Caco-2 (cell line): ENCODE results near the gene DRC7. TPM values are rescaled to one million over a fixed set of nuclear protein-coding genes. Genes with fewer than 3 reads are reported as not detected.

Experiments
- BruUV-seq: library from RNA; stranded (reverse); fragments of 400-500 nt; replicated peaks from 2 replicates; lab custom pipeline; 2021; lab: Mats Ljungman, UMichigan
- CTCF ChIA-PET: fragments of 300-600 bp; sonication (Branson Sonifier 250); formaldehyde crosslinking; loops from one replicate; lab custom pipeline; 2022; ENCODE audit warnings: antibody characterized with exemption; lab: Charles Lee
- POLR2A ChIA-PET: fragments of 300-600 bp; sonication (Branson Sonifier 250); formaldehyde crosslinking; loops from one replicate; lab custom pipeline; 2022; ENCODE audit warnings: antibody characterized with exemption; lab: Charles Lee
- DNase-seq, 2 experiments: peaks; one replicate each; pipeline versions ENCODE4 v3.0.0 to v3.0.0-alpha.2; 2020 to 2022
- H3K27me3 ChIP-seq: replicated peaks from 2 replicates; pipeline ENCODE4 v1.6.0; 2011; ENCODE audit warnings: low read length; ENCODE audit not compliant: control insufficient read depth, insufficient read depth
- H3K36me3 ChIP-seq: 2 replicates; pipeline ENCODE4 v1.5.1; 2011; ENCODE audit warnings: low read length; ENCODE audit not compliant: control insufficient read depth, insufficient read depth
- H3K4me1 ChIP-seq: fragments of 250-450 bp; sonication (Bioruptor Pico); 2 replicates; pipeline ENCODE4 v1.5.1; 2020; ENCODE audit warnings: mild to moderate bottlenecking
- H3K4me3 ChIP-seq: 2 replicates; pipeline ENCODE4 v1.5.1; 2011; ENCODE audit warnings: low read depth, mild to moderate bottlenecking, control low read depth, low read length
- H3K9me3 ChIP-seq: fragments of 250-450 bp; sonication (Bioruptor Pico); 2 replicates; pipeline ENCODE4 v1.5.1; 2020; ENCODE audit warnings: mild to moderate bottlenecking, moderate library complexity
- H3K27ac Mint-ChIP-seq: one replicate; pipeline ENCODE4 v1.8.0; 2022; ENCODE audit warnings: mixed read lengths; ENCODE audit not compliant: unreplicated experiment
- H3K27me3 Mint-ChIP-seq: one replicate; pipeline ENCODE4 v1.8.0; 2022; ENCODE audit warnings: mixed read lengths; ENCODE audit not compliant: insufficient read depth, unreplicated experiment
- H3K36me3 Mint-ChIP-seq: one replicate; pipeline ENCODE4 v1.8.0; 2022; ENCODE audit warnings: mild to moderate bottlenecking, mixed read lengths; ENCODE audit not compliant: insufficient read depth, unreplicated experiment
- H3K4me1 Mint-ChIP-seq: one replicate; pipeline ENCODE4 v1.8.0; 2022; ENCODE audit warnings: low read depth, mixed read lengths; ENCODE audit not compliant: unreplicated experiment
- H3K4me3 Mint-ChIP-seq: one replicate; pipeline ENCODE4 v1.8.0; 2022; ENCODE audit warnings: mild to moderate bottlenecking, moderate library complexity, mixed read lengths; ENCODE audit not compliant: unreplicated experiment
- H3K9me3 Mint-ChIP-seq: one replicate; pipeline ENCODE4 v1.8.0; 2022; ENCODE audit warnings: mixed read lengths; ENCODE audit not compliant: unreplicated experiment
- CTCF ChIP-seq, 2 experiments: fragments of 200-600 bp in 1 of 2; IDR thresholded peaks; 1 replicate in 1 of 2; 2 replicates in 1 of 2; pipeline versions ENCODE4 v1.5.1 to v1.8.0; 2011 to 2022; ENCODE audit warnings: antibody characterized with exemption in 1 of 2, control low read depth in 1 of 2, inconsistent platforms in 1 of 2, low read depth in 1 of 2, low read length in 1 of 2, mild to moderate bottlenecking in 1 of 2, moderate library complexity in 1 of 2; ENCODE audit not compliant: insufficient read depth in 1 of 2, severe bottlenecking in 1 of 2, unreplicated experiment in 1 of 2
- intact Hi-C: fragments of 100-400 bp; cut with micrococcal nuclease; formaldehyde crosslinking; loops from one replicate; pipeline ENCODE4 v1.10.0; 2022; ENCODE audit not compliant: unreplicated experiment
- total RNA-seq: library from RNA; stranded (reverse); gene quantifications from 2 replicates; pipeline ENCODE4 v1.2.3, GENCODE V29; 2022

Gene DRC7
- total RNA-seq, 1 experiment from 2014 or later: 1.1 TPM

DNA sequence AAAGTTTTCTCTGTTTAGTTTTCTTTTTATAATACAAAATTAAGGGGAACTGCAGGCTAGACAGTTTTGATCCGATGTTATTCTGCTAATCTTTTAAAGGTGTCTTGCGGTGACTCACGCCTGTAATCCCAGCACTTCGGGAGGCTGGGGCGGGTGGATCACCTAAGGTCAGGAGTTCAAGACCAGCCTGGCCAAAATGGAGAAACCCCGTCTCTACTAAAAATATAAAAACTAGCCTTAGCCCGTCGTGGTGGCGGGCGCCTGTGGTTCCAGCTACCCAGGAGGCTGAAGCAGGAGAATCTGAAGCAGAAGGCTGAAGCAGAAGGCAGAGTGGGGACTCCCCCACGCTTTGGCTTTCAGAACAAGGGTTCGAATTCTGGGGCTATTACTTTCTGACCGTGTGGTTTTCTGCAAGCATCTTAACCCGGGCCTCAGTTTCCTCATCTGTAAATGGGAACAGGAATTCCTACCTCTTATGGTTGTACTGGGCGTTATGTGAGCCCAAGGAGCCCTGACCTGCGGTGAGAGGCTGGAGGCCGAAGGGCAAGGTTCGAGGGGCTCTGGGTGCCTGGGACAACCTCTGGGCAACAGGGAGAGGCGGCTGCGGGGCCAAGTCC is 39.8 kb downstream of the DRC7 start:
- H3K4me3 ChIP-seq: peak overlapping the region; percentile 57
- Mint-ChIP-seq H3K4me1 (peaks cover 13% of the 10 kb centered on the region), H3K9me3 (no peaks in the 10 kb centered on the region), H3K27ac (peak overlapping the region; percentile 87), H3K27me3 (no peaks in the 10 kb centered on the region), H3K4me3 (peak overlapping the region; percentile 86), H3K36me3 (peaks cover 26% of the 10 kb centered on the region)
- ChIA-PET CTCF (interaction anchor here (0.7 to 3.1 kb wide), 5 partner anchors 8 to 276 kb away, joined by 3 to 10 read pairs (median 5); no protein-coding TSS in a partner anchor), POLR2A (interaction anchor here (0.6 to 1.4 kb wide), 6 partner anchors 14 to 317 kb away, joined by 4 to 16 read pairs (median 6); no protein-coding TSS in a partner anchor)
- no peaks in the 10 kb centered on the region for H3K27me3 ChIP-seq
- intact Hi-C loops: loop anchor here (2.0 kb wide), 1 partner anchor 22 kb away; no protein-coding TSS in a partner anchor
- no peak for TF ChIP-seq CTCF (IDR thresholded peaks at IDR 0.05; ENCODE audit: insufficient read depth in 1 of 2, low read depth in 1 of 2, low read length in 1 of 2, severe bottlenecking in 1 of 2, unreplicated experiment in 1 of 2)
- TSS peak; percentile 94 for BruUV-seq
- H3K4me1 ChIP-seq: peaks cover 11% of the 10 kb centered on the region
- H3K9me3 ChIP-seq: 0 out of 2 replicates have a peak, but pooled peaks cover 4% of the 10 kb centered on the region
- peak in 1 of 2 experiments; percentile 31 for DNase-seq
- H3K36me3 ChIP-seq: no peaks in the 10 kb centered on the region

GRCh38 chr16:57734925-57735754 is 40.5 kb downstream of the DRC7 start:
- H3K27me3 Mint-ChIP-seq: no peaks in the 10 kb centered on the region
- H3K9me3 Mint-ChIP-seq: no peaks in the 10 kb centered on the region
- H3K4me3 ChIP-seq: peak overlapping the region; percentile 82
- H3K9me3 ChIP-seq: 0 out of 2 replicates have a peak, but pooled peaks cover 4% of the 10 kb centered on the region
- H3K4me1 ChIP-seq: peaks cover 11% of the 10 kb centered on the region
- ChIA-PET POLR2A (interaction anchor here (0.5 to 3.0 kb wide), 21 partner anchors 13 to 926 kb away, joined by 3 to 18 read pairs (median 4); partner anchors contain the start of genes CFAP20, CIAPIN1, COQ9 and DRC7), CTCF (interaction anchor here (0.5 to 3.1 kb wide), 25 partner anchors 9 to 288 kb away, joined by 3 to 26 read pairs (median 4); partner anchors contain the start of genes CIAPIN1, COQ9 and POLR2C)
- no peaks in the 10 kb centered on the region for H3K27me3 ChIP-seq
- peak; percentile 99 to 100 for DNase-seq
- BruUV-seq: no TSS peak
- intact Hi-C loops: loop anchor here (1.0 to 5.0 kb wide), 7 partner anchors 22 to 158 kb away; partner anchors contain the start of gene ADGRG3
- peaks cover 26% of the 10 kb centered on the region for H3K36me3 Mint-ChIP-seq
- H3K27ac Mint-ChIP-seq: peak overlapping the region; percentile 87
- H3K36me3 ChIP-seq: no peaks in the 10 kb centered on the region
- peaks cover 13% of the 10 kb centered on the region for H3K4me1 Mint-ChIP-seq
- TF ChIP-seq CTCF (IDR thresholded peaks at IDR 0.05; ENCODE audit: insufficient read depth in 1 of 2, low read depth in 1 of 2, low read length in 1 of 2, severe bottlenecking in 1 of 2, unreplicated experiment in 1 of 2): no peak
- H3K4me3 Mint-ChIP-seq: peak overlapping the region; percentile 86
